ENCODE data around the gene ZNF554.

DNA sequence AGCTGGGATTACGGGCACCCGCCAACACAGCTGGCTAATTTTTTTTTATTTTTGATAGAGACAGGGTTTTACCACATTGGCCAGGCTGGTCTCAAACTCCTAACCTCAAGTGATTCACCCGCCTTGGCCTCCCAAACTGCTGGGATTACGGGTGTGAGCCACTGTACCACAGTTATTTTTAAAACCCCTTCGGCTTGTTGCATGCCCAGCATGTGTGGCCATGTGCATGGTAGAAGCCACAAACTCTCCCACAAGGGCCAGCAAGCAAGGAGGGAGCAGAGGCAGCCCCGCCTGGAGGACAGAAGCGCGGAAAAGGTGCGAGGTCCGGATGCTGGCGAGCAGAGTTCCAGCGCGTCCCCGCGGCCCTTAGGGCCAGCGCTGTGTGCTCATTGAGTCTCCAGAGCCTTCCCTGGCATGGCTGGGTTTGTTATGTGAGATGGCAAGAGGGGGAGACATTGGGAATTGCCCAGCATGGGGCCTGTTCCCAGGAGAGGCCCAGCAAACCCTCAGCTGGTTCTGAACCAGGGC lies 21.4 kb upstream of the ZNF554 start:
- TF ChIP-seq, protein P1, sequence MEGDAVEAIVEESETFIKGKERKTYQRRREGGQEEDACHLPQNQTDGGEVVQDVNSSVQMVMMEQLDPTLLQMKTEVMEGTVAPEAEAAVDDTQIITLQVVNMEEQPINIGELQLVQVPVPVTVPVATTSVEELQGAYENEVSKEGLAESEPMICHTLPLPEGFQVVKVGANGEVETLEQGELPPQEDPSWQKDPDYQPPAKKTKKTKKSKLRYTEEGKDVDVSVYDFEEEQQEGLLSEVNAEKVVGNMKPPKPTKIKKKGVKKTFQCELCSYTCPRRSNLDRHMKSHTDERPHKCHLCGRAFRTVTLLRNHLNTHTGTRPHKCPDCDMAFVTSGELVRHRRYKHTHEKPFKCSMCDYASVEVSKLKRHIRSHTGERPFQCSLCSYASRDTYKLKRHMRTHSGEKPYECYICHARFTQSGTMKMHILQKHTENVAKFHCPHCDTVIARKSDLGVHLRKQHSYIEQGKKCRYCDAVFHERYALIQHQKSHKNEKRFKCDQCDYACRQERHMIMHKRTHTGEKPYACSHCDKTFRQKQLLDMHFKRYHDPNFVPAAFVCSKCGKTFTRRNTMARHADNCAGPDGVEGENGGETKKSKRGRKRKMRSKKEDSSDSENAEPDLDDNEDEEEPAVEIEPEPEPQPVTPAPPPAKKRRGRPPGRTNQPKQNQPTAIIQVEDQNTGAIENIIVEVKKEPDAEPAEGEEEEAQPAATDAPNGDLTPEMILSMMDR (IDR thresholded peaks at IDR 0.05): no peak
- no peak for TF ChIP-seq POLR2A (IDR thresholded peaks at IDR 0.05)

Data from lower leg skin (tissue), 3 donors.